Osteoblast (primary cell): ENCODE data around the gene LYPD1. TPM values are rescaled to one million over a fixed set of nuclear protein-coding genes. Genes with fewer than 3 reads are reported as not detected.

ENCODE experiments used
- DNase-seq: peaks from one replicate; pipeline ENCODE4 v3.0.0; 2011; ENCODE audit warnings: low spot score, mixed read lengths; ENCODE audit not compliant: insufficient read length; ENCODE audit errors: missing footprints
- H2AFZ ChIP-seq: 2 replicates; pipeline ENCODE4 v1.6.0; 2011; ENCODE audit warnings: mild to moderate bottlenecking, low read length
- H3K27ac ChIP-seq: 2 replicates; pipeline ENCODE4 v1.5.1; 2011; ENCODE audit warnings: mild to moderate bottlenecking, low read depth, low read length, moderate library complexity
- H3K27me3 ChIP-seq: 2 replicates; pipeline ENCODE4 v1.6.0; 2012; ENCODE audit warnings: mild to moderate bottlenecking, control low read depth, inconsistent platforms, low read length, moderate library complexity; ENCODE audit not compliant: insufficient read depth
- H3K36me3 ChIP-seq: 2 replicates; pipeline ENCODE4 v1.5.1; 2011; ENCODE audit warnings: mild to moderate bottlenecking, low read length, control low read depth, moderate library complexity; ENCODE audit not compliant: insufficient read depth
- H3K4me1 ChIP-seq: 2 replicates; pipeline ENCODE4 v1.5.1; 2011; ENCODE audit warnings: mild to moderate bottlenecking, low read length, control low read depth, moderate library complexity; ENCODE audit not compliant: insufficient read depth
- H3K4me2 ChIP-seq: 2 replicates; pipeline ENCODE4 v1.6.0; 2011; ENCODE audit warnings: mild to moderate bottlenecking, low read length; ENCODE audit not compliant: insufficient read depth
- H3K4me3 ChIP-seq: fragments of 200-600 bp; sonication (generic); 3 replicates; pipeline ENCODE4 v1.5.1; 2012; ENCODE audit warnings: mild to moderate bottlenecking, low read length, inconsistent platforms; ENCODE audit not compliant: insufficient read depth
- H3K79me2 ChIP-seq: 2 replicates; pipeline ENCODE4 v1.6.0; 2012; ENCODE audit warnings: mild to moderate bottlenecking, low read length, control low read depth, inconsistent platforms; ENCODE audit not compliant: insufficient read depth
- H3K9me3 ChIP-seq: 2 replicates; pipeline ENCODE4 v1.5.1; 2011; ENCODE audit warnings: low read depth, low read length, control low read depth
- H4K20me1 ChIP-seq: 2 replicates; pipeline ENCODE4 v1.6.0; 2012; ENCODE audit warnings: mild to moderate bottlenecking, low read length, control low read depth; ENCODE audit not compliant: insufficient read depth
- total RNA-seq: library from RNA; depleted of rRNA; stranded (reverse); fragments of >200 nt; gene quantifications from 2 replicates; pipeline ENCODE4 v1.2.3, GENCODE V29; 2012
- TF ChIP-seq, protein P1 (sequence below): IDR thresholded peaks from 2 replicates; pipeline ENCODE4 v1.5.1; 2011; ENCODE audit warnings: mild to moderate bottlenecking, low read depth, low read length, moderate library complexity; ENCODE audit errors: extremely low read depth

Gene LYPD1
- total RNA-seq, 1 donor: 2.5 TPM

GRCh38 chr2:132654335-132654734 lies 15.7 kb downstream of the LYPD1 start:
- H3K27me3 ChIP-seq: no peaks in the 10 kb centered on the region
- no peak overlapping the region for H3K4me2 ChIP-seq
- no peak overlapping the region for H3K4me3 ChIP-seq
- H2AFZ ChIP-seq: no peak overlapping the region
- TF ChIP-seq, protein P1, sequence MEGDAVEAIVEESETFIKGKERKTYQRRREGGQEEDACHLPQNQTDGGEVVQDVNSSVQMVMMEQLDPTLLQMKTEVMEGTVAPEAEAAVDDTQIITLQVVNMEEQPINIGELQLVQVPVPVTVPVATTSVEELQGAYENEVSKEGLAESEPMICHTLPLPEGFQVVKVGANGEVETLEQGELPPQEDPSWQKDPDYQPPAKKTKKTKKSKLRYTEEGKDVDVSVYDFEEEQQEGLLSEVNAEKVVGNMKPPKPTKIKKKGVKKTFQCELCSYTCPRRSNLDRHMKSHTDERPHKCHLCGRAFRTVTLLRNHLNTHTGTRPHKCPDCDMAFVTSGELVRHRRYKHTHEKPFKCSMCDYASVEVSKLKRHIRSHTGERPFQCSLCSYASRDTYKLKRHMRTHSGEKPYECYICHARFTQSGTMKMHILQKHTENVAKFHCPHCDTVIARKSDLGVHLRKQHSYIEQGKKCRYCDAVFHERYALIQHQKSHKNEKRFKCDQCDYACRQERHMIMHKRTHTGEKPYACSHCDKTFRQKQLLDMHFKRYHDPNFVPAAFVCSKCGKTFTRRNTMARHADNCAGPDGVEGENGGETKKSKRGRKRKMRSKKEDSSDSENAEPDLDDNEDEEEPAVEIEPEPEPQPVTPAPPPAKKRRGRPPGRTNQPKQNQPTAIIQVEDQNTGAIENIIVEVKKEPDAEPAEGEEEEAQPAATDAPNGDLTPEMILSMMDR: no peak
- H4K20me1 ChIP-seq: no peaks in the 10 kb centered on the region
- no peaks in the 10 kb centered on the region for H3K79me2 ChIP-seq
- no peaks in the 10 kb centered on the region for H3K36me3 ChIP-seq
- H3K9me3 ChIP-seq: no peaks in the 10 kb centered on the region
- no peak for DNase-seq
- H3K4me1 ChIP-seq: peaks cover 11% of the 10 kb centered on the region
- H3K27ac ChIP-seq: no peak overlapping the region

DNA sequence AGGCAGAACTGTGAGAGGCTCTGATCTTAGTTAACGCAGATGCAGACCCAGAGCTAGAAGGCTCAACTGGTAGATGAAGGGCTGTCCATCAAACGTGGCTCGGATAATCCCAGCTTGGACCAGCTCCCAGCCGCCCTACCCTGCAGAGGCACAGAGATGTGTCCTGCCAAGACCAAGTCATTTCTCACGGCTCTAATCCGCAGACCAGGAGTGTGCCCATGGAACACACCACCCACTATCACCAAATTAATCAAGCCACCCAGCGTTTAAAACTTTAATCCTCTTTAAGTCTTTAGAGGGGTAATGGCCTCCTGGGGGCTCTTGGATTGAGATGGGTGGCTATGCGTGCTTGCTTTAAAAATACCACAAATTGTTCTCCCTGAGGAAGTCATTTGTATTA lies 17.5 kb downstream of the LYPD1 start:
- Histone ChIP-seq H3K27me3 (no peaks in the 10 kb centered on the region), H3K4me2 (no peak overlapping the region), H3K36me3 (no peaks in the 10 kb centered on the region), H3K4me3 (no peak overlapping the region), H3K27ac (no peak overlapping the region), H3K79me2 (no peaks in the 10 kb centered on the region), H3K4me1 (peaks cover 11% of the 10 kb centered on the region), H4K20me1 (no peaks in the 10 kb centered on the region), H3K9me3 (no peaks in the 10 kb centered on the region), H2AFZ (no peak overlapping the region)
- no peak for DNase-seq
- TF ChIP-seq, protein P1: no peak

- Histone ChIP-seq H3K27ac (peak overlapping the region; percentile 17), H3K9me3 (no peaks in the 10 kb centered on the region), H3K79me2 (no peaks in the 10 kb centered on the region), H3K36me3 (peaks cover 2% of the 10 kb centered on the region), H3K27me3 (no peaks in the 10 kb centered on the region), H2AFZ (peak overlapping the region; percentile 19), H3K4me2 (peak overlapping the region; percentile 30), H3K4me1 (peaks cover 11% of the 10 kb centered on the region), H3K4me3 (peak overlapping the region; percentile 5), H4K20me1 (no peaks in the 10 kb centered on the region)
- DNase-seq: peak; percentile 92
- TF ChIP-seq, protein P1: peak; percentile 19
Measured at GRCh38 chr2:132651115-132652045, 18.6 kb downstream of the LYPD1 start.

DNA sequence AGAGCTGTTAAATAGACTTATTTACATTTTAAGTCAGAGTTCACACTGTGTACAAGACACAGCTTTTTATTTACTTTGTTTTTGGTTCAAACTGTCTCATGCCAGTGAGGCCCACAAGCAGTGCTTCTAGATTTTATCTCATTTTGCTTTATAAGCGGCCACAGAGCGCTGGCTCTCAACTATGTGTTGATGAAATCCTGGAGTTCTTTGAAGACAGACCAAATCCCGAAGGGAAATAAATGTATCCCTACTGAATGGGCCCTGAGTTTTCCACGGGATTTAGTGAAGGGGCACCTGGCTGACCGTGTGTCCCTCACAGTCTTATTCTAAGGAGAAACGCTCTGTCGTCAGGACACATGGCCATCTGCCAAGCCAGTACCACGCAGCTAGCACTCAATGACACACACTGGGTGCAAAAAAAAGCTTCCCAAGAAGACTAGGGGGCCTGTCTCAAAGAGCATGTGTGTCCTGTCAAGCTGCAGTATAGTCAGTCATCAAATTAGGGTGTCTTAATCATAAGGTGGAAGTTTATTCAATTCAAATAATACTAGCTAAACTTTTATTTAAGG lies 23.4 kb downstream of the LYPD1 start:
- Histone ChIP-seq H2AFZ (no peak overlapping the region), H3K36me3 (peaks cover 2% of the 10 kb centered on the region), H3K79me2 (no peaks in the 10 kb centered on the region), H3K4me3 (no peak overlapping the region), H3K27ac (no peak overlapping the region), H3K4me2 (no peak overlapping the region), H3K9me3 (no peaks in the 10 kb centered on the region), H3K27me3 (no peaks in the 10 kb centered on the region), H4K20me1 (peaks cover 3% of the 10 kb centered on the region), H3K4me1 (peaks cover 5% of the 10 kb centered on the region)
- TF ChIP-seq, protein P1: no peak
- no peak for DNase-seq
